ENCODE results near the gene KRT4. TPM values are rescaled to one million over a fixed set of nuclear protein-coding genes. Genes with fewer than 3 reads are reported as not detected.
"Not testable (repeated sequence)": the region's sequence is repeated elsewhere in the genome, so short reads cannot be mapped to it uniquely, and the experiment has no call there.

The KRT4 gene
- total RNA-seq, 1 donor from 2014 or later = not detected

DNA sequence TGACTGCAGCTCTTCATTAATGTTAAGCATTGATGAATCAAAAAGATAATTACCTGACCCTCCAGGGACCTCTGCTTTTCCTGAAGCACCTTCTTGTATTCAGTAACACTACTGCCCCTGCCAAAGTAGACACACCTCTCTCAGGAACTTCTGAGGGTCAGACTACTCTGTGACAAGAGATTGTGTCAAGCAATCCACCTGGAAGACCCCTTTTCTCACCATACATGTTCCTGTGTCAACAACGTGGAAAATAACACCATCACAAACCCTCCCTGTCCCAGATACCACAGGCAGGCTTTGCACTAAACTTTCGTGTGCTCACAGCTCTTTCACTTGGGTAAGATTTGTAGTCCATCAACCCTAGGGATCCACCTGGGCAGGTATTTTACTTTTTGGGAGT is 49.9 kb downstream of the KRT4 start:
- Mint-ChIP-seq H3K4me1 (no peaks in the 10 kb centered on the region), H3K27me3 (ENCODE audit: low read depth) (peaks cover 44% of the 10 kb centered on the region), H3K27ac (ENCODE audit: unreplicated experiment) (no peak overlapping the region), H3K36me3 (ENCODE audit: low read depth) (no peaks in the 10 kb centered on the region), H3K9me3 (peaks cover 15% of the 10 kb centered on the region), H3K4me3 (no peak overlapping the region)
- TF ChIP-seq, protein P1, sequence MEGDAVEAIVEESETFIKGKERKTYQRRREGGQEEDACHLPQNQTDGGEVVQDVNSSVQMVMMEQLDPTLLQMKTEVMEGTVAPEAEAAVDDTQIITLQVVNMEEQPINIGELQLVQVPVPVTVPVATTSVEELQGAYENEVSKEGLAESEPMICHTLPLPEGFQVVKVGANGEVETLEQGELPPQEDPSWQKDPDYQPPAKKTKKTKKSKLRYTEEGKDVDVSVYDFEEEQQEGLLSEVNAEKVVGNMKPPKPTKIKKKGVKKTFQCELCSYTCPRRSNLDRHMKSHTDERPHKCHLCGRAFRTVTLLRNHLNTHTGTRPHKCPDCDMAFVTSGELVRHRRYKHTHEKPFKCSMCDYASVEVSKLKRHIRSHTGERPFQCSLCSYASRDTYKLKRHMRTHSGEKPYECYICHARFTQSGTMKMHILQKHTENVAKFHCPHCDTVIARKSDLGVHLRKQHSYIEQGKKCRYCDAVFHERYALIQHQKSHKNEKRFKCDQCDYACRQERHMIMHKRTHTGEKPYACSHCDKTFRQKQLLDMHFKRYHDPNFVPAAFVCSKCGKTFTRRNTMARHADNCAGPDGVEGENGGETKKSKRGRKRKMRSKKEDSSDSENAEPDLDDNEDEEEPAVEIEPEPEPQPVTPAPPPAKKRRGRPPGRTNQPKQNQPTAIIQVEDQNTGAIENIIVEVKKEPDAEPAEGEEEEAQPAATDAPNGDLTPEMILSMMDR (conservative IDR thresholded peaks at IDR 0.05) = no peak
- DNase-seq (ENCODE audit: low read depth, low spot score) = no peak

DNA sequence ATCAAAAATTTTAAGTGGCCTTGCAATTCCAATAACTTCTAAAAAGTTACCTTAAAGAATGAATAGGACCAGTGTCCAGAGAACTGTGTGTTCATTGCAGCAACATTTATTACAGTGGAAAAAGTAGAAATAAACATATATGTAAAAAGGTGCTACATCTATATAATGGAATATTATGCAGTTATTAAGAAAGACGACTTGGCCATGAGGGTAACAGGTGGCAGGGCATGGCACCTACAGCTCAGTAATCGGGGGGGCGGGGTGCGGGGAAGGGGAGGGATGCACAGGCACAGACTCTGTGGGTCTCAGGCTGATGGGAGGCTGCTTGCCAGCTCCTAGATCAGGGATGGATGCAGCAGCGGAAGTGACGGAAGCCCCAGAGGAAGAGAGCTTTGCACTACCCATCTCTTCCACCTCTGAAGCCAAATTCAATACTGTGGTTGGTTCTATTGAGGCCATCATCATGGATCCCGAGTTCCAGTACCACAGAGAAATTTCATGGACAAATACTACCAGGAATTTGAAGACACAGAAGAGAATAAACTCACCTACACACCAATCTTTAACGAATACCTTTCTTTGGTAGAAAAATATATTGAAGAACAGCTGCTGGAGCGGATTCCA is 50.8 kb downstream of the KRT4 start:
- no peaks in the 10 kb centered on the region for H3K4me1 Mint-ChIP-seq
- no peak overlapping the region for H3K4me3 Mint-ChIP-seq
- H3K27ac Mint-ChIP-seq (ENCODE audit: unreplicated experiment) = peak overlapping the region; percentile 43
- TF ChIP-seq, protein P1 (conservative IDR thresholded peaks at IDR 0.05) = no peak
- H3K9me3 Mint-ChIP-seq = peaks cover 19% of the 10 kb centered on the region
- no peaks in the 10 kb centered on the region for H3K36me3 Mint-ChIP-seq (ENCODE audit: low read depth)
- peaks cover 44% of the 10 kb centered on the region for H3K27me3 Mint-ChIP-seq (ENCODE audit: low read depth)
- no peak for DNase-seq (ENCODE audit: low read depth, low spot score)

DNA sequence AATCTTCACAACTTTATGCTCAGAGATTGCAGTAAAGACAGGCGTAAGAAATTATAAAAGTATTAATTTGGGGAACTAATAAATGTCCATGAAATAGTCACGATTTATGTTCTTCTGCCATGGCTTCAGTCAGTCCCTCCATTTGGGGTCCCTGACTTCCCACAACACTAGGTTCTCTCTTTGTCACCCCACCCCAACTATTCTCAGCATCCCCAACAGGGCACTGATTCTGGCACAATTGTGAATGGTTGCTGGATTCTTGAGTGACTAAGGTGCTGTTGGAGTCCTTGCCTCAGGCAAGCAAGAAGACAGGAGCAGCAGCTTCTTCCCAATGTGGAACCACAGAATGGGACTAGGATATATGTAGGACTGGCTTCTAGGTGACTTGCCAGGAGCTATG is 52.1 kb downstream of the KRT4 start:
- Mint-ChIP-seq H3K9me3 (peaks cover 19% of the 10 kb centered on the region), H3K4me3 (no peak overlapping the region), H3K4me1 (no peaks in the 10 kb centered on the region), H3K27me3 (ENCODE audit: low read depth) (peaks cover 44% of the 10 kb centered on the region), H3K36me3 (ENCODE audit: low read depth) (no peaks in the 10 kb centered on the region), H3K27ac (ENCODE audit: unreplicated experiment) (no peak overlapping the region)
- DNase-seq (ENCODE audit: low read depth, low spot score) = no peak
- TF ChIP-seq, protein P1 (conservative IDR thresholded peaks at IDR 0.05) = no peak

DNA sequence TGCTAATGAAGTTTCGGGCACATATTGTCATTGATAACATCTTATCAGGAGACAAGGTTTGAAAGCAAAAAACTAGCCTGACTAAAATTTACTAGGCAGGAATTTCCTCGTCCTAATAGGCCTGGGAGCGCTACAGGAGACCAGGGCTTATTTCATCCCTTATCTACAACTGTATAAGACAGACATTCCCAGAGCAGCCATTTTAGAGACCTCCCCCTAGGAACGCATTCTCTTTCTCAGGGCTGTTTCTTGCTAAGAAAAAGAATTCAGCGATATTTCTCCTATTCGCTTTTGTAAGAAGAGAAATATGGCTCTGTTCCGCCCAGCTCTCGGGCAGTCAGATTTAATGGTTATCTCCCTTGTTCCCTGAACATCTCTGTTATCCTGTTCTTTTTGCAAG is 52.7 kb downstream of the KRT4 start:
- not testable (repeated sequence) for H3K4me3 Mint-ChIP-seq; H3K36me3 Mint-ChIP-seq (ENCODE audit: low read depth); H3K27ac Mint-ChIP-seq (ENCODE audit: unreplicated experiment); DNase-seq (ENCODE audit: low read depth, low spot score); H3K4me1 Mint-ChIP-seq
- Mint-ChIP-seq H3K9me3 (peaks cover 19% of the 10 kb centered on the region), H3K27me3 (ENCODE audit: low read depth) (peaks cover 39% of the 10 kb centered on the region)

DNA sequence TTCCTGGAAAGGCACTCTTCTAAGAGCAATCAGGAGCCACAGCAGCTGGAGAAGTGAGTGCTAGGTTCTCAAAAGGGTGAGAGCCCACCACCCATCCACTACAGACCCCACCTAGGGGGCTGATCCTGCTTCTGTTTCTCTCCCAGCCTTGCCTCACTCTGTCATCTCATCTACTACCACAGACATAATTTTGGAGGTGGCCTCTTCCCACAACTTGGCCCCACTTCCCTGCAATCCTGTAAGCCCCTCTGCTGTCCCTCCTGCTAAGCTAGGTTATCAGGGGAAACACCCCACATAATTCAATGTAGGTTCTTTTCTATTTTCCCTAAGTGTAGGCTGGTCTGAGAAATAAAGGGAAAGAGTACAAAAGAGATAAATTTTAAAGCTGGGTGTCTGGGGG is 53.3 kb downstream of the KRT4 start:
- no peak overlapping the region for H3K4me3 Mint-ChIP-seq
- H3K27ac Mint-ChIP-seq (ENCODE audit: unreplicated experiment) = no peak overlapping the region
- DNase-seq (ENCODE audit: low read depth, low spot score) = no peak
- peaks cover 19% of the 10 kb centered on the region for H3K9me3 Mint-ChIP-seq
- H3K4me1 Mint-ChIP-seq = no peaks in the 10 kb centered on the region
- H3K27me3 Mint-ChIP-seq (ENCODE audit: low read depth) = peaks cover 37% of the 10 kb centered on the region
- no peaks in the 10 kb centered on the region for H3K36me3 Mint-ChIP-seq (ENCODE audit: low read depth)
- TF ChIP-seq, protein P1 (conservative IDR thresholded peaks at IDR 0.05) = no peak

DNA sequence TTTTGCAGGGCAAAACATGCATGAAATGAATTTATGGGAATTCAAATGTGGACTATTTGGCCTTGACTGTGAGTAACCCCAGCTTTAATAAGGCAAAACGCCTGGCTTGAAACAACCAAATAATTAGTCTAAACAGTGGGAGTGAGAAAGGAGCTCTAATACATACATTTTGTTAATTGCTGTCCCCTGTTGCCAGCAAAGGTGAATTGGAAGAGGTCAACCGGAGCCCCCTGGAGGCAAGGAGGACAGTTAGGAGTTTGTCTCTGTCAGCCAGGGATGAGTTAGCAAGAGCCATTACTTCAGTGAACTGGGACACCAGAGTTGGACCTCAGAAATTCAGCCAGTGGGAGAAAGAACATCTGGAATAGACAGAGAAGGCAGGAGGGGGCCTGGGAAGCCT is 54.2 kb downstream of the KRT4 start:
- Mint-ChIP-seq H3K36me3 (ENCODE audit: low read depth) (no peaks in the 10 kb centered on the region), H3K27ac (ENCODE audit: unreplicated experiment) (no peak overlapping the region), H3K4me3 (no peak overlapping the region), H3K4me1 (no peaks in the 10 kb centered on the region), H3K9me3 (peaks cover 19% of the 10 kb centered on the region), H3K27me3 (ENCODE audit: low read depth) (peaks cover 46% of the 10 kb centered on the region)
- TF ChIP-seq, protein P1 (conservative IDR thresholded peaks at IDR 0.05) = no peak
- no peak for DNase-seq (ENCODE audit: low read depth, low spot score)
